ENCODE data around the gene TAP1. TPM values are rescaled to one million over a fixed set of nuclear protein-coding genes. Genes with fewer than 3 reads are reported as not detected.

TAP1 gene
- total RNA-seq, 6 experiments from 2014 or later = 7.7 to 24.9 (median 17.8) TPM

- intact Hi-C loops (cut with DNase I) = no loop called here
Observed at GRCh38 chr6:32890831-32891230, 37.3 kb upstream of the TAP1 start.

GRCh38 chr6:32889533-32889932 is 36.0 kb upstream of the TAP1 start:
- no peaks in the 10 kb centered on the region for H3K27me3 ChIP-seq
- ATAC-seq = no peak
- H3K4me1 ChIP-seq = no peaks in the 10 kb centered on the region
- TF ChIP-seq POLR2A (IDR thresholded peaks at IDR 0.05) (no peak), CTCF (IDR thresholded peaks at IDR 0.05) (no peak)
- 24% methylated on average over 1 of the region's 1 CpG for WGBS (ENCODE audit: insufficient coverage, low coverage, low lambda C conversion rate, missing lambda C conversion rate)
- no peak for DNase-seq
- H3K36me3 ChIP-seq = no peaks in the 10 kb centered on the region
- H3K4me3 ChIP-seq = no peak overlapping the region
- no peak overlapping the region for H3K27ac ChIP-seq
- intact Hi-C loops (cut with DNase I) = loop anchor here in 1 of 2 donors (10.0 kb wide), 1 partner anchor 45 kb away; no protein-coding TSS in a partner anchor
- H3K9me3 ChIP-seq = no peaks in the 10 kb centered on the region

More at GRCh38 chr6:32890831-32891230, 37.3 kb upstream of the TAP1 start:
- Histone ChIP-seq H3K27ac (no peak overlapping the region), H3K36me3 (no peaks in the 10 kb centered on the region), H3K4me3 (no peak overlapping the region), H3K9me3 (no peaks in the 10 kb centered on the region), H3K4me1 (peaks cover 0 to 6% (median 2%) of the 10 kb centered on the region in 4 donors), H3K27me3 (no peaks in the 10 kb centered on the region)
- DNase-seq = no peak
- TF ChIP-seq POLR2A (IDR thresholded peaks at IDR 0.05) = no peak
- no peak for TF ChIP-seq CTCF (IDR thresholded peaks at IDR 0.05)
- 42% methylated on average over 1 of the region's 1 CpG for WGBS (ENCODE audit: insufficient coverage, low coverage, low lambda C conversion rate, missing lambda C conversion rate)
- ATAC-seq = no peak

GRCh38 chr6:32888576-32888975 is 35.1 kb upstream of the TAP1 start:
- H3K27ac ChIP-seq = no peak overlapping the region
- H3K36me3 ChIP-seq = no peaks in the 10 kb centered on the region
- no peak for TF ChIP-seq POLR2A (IDR thresholded peaks at IDR 0.05)
- TF ChIP-seq CTCF (IDR thresholded peaks at IDR 0.05) = no peak
- WGBS (ENCODE audit: insufficient coverage, low coverage, low lambda C conversion rate, missing lambda C conversion rate) = 45% methylated on average over 1 of the region's 2 CpGs
- no peak for ATAC-seq
- no peaks in the 10 kb centered on the region for H3K4me1 ChIP-seq
- intact Hi-C loops (cut with DNase I) = loop anchor here in 1 of 2 donors (10.0 kb wide), 1 partner anchor 46 kb away; no protein-coding TSS in a partner anchor
- H3K9me3 ChIP-seq = no peaks in the 10 kb centered on the region
- DNase-seq = no peak
- no peaks in the 10 kb centered on the region for H3K27me3 ChIP-seq
- no peak overlapping the region for H3K4me3 ChIP-seq

- no peak overlapping the region for H3K4me3 ChIP-seq
- H3K27me3 ChIP-seq = no peaks in the 10 kb centered on the region
- no peak for DNase-seq
- intact Hi-C loops (cut with DNase I) = loop anchor here in 1 of 2 donors (10.0 kb wide), 1 partner anchor 47 kb away; no protein-coding TSS in a partner anchor
- no peak for TF ChIP-seq POLR2A (IDR thresholded peaks at IDR 0.05)
- TF ChIP-seq CTCF (IDR thresholded peaks at IDR 0.05) = no peak
- no peaks in the 10 kb centered on the region for H3K4me1 ChIP-seq
- ATAC-seq = no peak
- no peaks in the 10 kb centered on the region for H3K9me3 ChIP-seq
- WGBS (ENCODE audit: insufficient coverage, low coverage, low lambda C conversion rate, missing lambda C conversion rate) = 74% methylated on average over 5 of the region's 5 CpGs
- H3K36me3 ChIP-seq = no peaks in the 10 kb centered on the region
- H3K27ac ChIP-seq = no peak overlapping the region
Observed at GRCh38 chr6:32887616-32888015, 34.1 kb upstream of the TAP1 start.
